Measurements from ENCODE around the gene RNF144A. TPM values are rescaled to one million over a fixed set of nuclear protein-coding genes. Genes with fewer than 3 reads are reported as not detected.

Gene RNF144A
- total RNA-seq, 1 experiment from 2014 or later, result 10.6 TPM

GRCh38 chr2:6954586-6954985, 37.4 kb downstream of the RNF144A start:
- no peak overlapping the region for H4K91ac ChIP-seq (ENCODE audit: insufficient read length, low read depth, low read length)
- H3K4ac ChIP-seq (ENCODE audit: low read depth, low read length), result no peak overlapping the region
- H3K23me2 ChIP-seq (ENCODE audit: insufficient read length, low read depth, low read length, poor library complexity, severe bottlenecking), result no peaks in the 10 kb centered on the region
- no peaks in the 10 kb centered on the region for H3K4me1 Mint-ChIP-seq
- WGBS (ENCODE audit: extremely low coverage, insufficient read length, low lambda C conversion rate), result no CpG with 5 or more reads among the region's 4 CpGs
- no peaks in the 10 kb centered on the region for H3K79me1 ChIP-seq (ENCODE audit: insufficient read depth, low read depth, low read length, poor library complexity, severe bottlenecking)
- no peak for TF ChIP-seq CTCF (conservative IDR thresholded peaks at IDR 0.05)
- no peaks in the 10 kb centered on the region for H3K27me3 Mint-ChIP-seq (ENCODE audit: low read depth)
- H3K27ac Mint-ChIP-seq, result no peak overlapping the region
- H2AK5ac ChIP-seq (ENCODE audit: insufficient read length, low read length), result no peak overlapping the region
- H2AFZ ChIP-seq (ENCODE audit: low read length), result no peak overlapping the region
- H3T11ph ChIP-seq (ENCODE audit: low read length), result no peak overlapping the region
- H2BK120ac ChIP-seq (ENCODE audit: low read depth, low read length, poor library complexity, severe bottlenecking), result no peak overlapping the region
- no peak overlapping the region for H2BK20ac ChIP-seq (ENCODE audit: low read depth, low read length, poor library complexity, severe bottlenecking)
- H3K56ac ChIP-seq (ENCODE audit: insufficient read length, low read depth, low read length), result no peak overlapping the region
- no peak overlapping the region for H3K4me2 ChIP-seq (ENCODE audit: insufficient read depth, insufficient read length, low read length)
- H3K14ac ChIP-seq (ENCODE audit: insufficient read depth, low read length), result no peak overlapping the region
- DNase-seq, result no peak
- H4K5ac ChIP-seq (ENCODE audit: insufficient read length, low read depth, low read length), result no peak overlapping the region
- H3K27ac ChIP-seq (ENCODE audit: insufficient read length, low read depth, low read length), result no peak overlapping the region
- H3K36me3 Mint-ChIP-seq (ENCODE audit: insufficient read depth in 1 of 3, low read depth in 3 of 3), result no peaks in the 10 kb centered on the region
- no peak overlapping the region for H3K23ac ChIP-seq (ENCODE audit: insufficient read length, low read depth, low read length)
- no peaks in the 10 kb centered on the region for H3K9me3 ChIP-seq (ENCODE audit: control insufficient read depth, low read depth, low read length)
- H4K8ac ChIP-seq (replicated peaks; ENCODE audit: insufficient read length, low read depth, low read length), result no peak overlapping the region
- no peaks in the 10 kb centered on the region for H3K9me3 Mint-ChIP-seq
- H3K79me2 ChIP-seq (ENCODE audit: insufficient read depth, low read length), result no peaks in the 10 kb centered on the region
- H4K20me1 ChIP-seq (ENCODE audit: control insufficient read depth, insufficient read depth, insufficient read length), result no peaks in the 10 kb centered on the region
- H3K9ac ChIP-seq (ENCODE audit: extremely low read depth, insufficient read length, low read length), result no peak overlapping the region
- no peak overlapping the region for H3K18ac ChIP-seq (ENCODE audit: insufficient read length, low read depth, low read length)
- no peaks in the 10 kb centered on the region for H3K27me3 ChIP-seq (ENCODE audit: insufficient read depth, low read length)
- no peak overlapping the region for H2BK15ac ChIP-seq (ENCODE audit: low read depth, low read length)
- no peak overlapping the region for H2BK12ac ChIP-seq (ENCODE audit: insufficient read length, low read depth, low read length)
- H3K4me3 Mint-ChIP-seq, result no peak overlapping the region
- H2BK5ac ChIP-seq (ENCODE audit: insufficient read length, low read length), result no peak overlapping the region
- no peaks in the 10 kb centered on the region for H3K4me1 ChIP-seq (ENCODE audit: insufficient read depth, low read length)

All from H9 (cell line).